HG03457 (cell line): ENCODE results near the gene HYAL2.
"Not testable (repeated sequence)": the region's sequence is repeated elsewhere in the genome, so short reads cannot be mapped to it uniquely, and the experiment has no call there.

Source experiments
- ATAC-seq: cut with Tn5 transposase; IDR thresholded peaks from one replicate; pipeline ENCODE4 v1.9.1; 2021; ENCODE audit warnings: moderate number of reproducible peaks; ENCODE audit not compliant: unreplicated experiment

Gene HYAL2

GRCh38 chr3:50293079-50293801 lies 29.3 kb downstream of the HYAL2 start:
- no peak for ATAC-seq

GRCh38 chr3:50292159-50293078 lies 30.1 kb downstream of the HYAL2 start, which contains the start of gene IFRD2:
Gene IFRD2 (minus strand): TSS chr3:50292429. CDS start chr3:50292274, 155 bp downstream.
- ATAC-seq, result peak; percentile 82

- ATAC-seq, result no peak
Measured at GRCh38 chr3:50290161-50290641, 32.3 kb downstream of the HYAL2 start.

- no peak for ATAC-seq
Measured at GRCh38 chr3:50289130-50289529, 33.4 kb downstream of the HYAL2 start.

- ATAC-seq, result no peak
Measured at GRCh38 chr3:50288387-50289007, 34.0 kb downstream of the HYAL2 start.

- ATAC-seq, result no peak
Measured at GRCh38 chr3:50287262-50287661, 35.3 kb downstream of the HYAL2 start.

- no peak for ATAC-seq
Measured at GRCh38 chr3:50286322-50287227, 36.0 kb downstream of the HYAL2 start.

- ATAC-seq, result not testable (repeated sequence)
Measured at GRCh38 chr3:50284121-50284520, 38.4 kb downstream of the HYAL2 start.

GRCh38 chr3:50279255-50280016 lies 43.1 kb downstream of the HYAL2 start:
- ATAC-seq, result no peak

GRCh38 chr3:50278880-50279224 lies 43.7 kb downstream of the HYAL2 start, which contains the start of gene LSMEM2:
Gene LSMEM2 (plus strand): TSS chr3:50279087. CDS start chr3:50279114, 27 bp downstream.
- ATAC-seq, result no peak

GRCh38 chr3:50278123-50278879 lies 44.2 kb downstream of the HYAL2 start:
- no peak for ATAC-seq

GRCh38 chr3:50276762-50277101 lies 45.8 kb downstream of the HYAL2 start:
- no peak for ATAC-seq

GRCh38 chr3:50275996-50276761 lies 46.4 kb downstream of the HYAL2 start:
- no peak for ATAC-seq

- ATAC-seq, result no peak
Measured at GRCh38 chr3:50275141-50275995, 47.2 kb downstream of the HYAL2 start.

- ATAC-seq, result no peak
Measured at GRCh38 chr3:50274371-50275104, 48.0 kb downstream of the HYAL2 start.

GRCh38 chr3:50273689-50274065 lies 48.9 kb downstream of the HYAL2 start:
- ATAC-seq, result no peak
